ENCODE measurements around the gene MMP24. TPM values are rescaled to one million over a fixed set of nuclear protein-coding genes. Genes with fewer than 3 reads are reported as not detected.
A peak's percentile ranks its signal among the peaks of the same experiment; 100 is the strongest.

MMP24 gene
- total and polyA plus RNA-seq, 2 of the 13 experiments (the other 11 are each of a cell fraction or from before 2014, with no cell fraction given), result 0.29 to 0.35 TPM

DNA sequence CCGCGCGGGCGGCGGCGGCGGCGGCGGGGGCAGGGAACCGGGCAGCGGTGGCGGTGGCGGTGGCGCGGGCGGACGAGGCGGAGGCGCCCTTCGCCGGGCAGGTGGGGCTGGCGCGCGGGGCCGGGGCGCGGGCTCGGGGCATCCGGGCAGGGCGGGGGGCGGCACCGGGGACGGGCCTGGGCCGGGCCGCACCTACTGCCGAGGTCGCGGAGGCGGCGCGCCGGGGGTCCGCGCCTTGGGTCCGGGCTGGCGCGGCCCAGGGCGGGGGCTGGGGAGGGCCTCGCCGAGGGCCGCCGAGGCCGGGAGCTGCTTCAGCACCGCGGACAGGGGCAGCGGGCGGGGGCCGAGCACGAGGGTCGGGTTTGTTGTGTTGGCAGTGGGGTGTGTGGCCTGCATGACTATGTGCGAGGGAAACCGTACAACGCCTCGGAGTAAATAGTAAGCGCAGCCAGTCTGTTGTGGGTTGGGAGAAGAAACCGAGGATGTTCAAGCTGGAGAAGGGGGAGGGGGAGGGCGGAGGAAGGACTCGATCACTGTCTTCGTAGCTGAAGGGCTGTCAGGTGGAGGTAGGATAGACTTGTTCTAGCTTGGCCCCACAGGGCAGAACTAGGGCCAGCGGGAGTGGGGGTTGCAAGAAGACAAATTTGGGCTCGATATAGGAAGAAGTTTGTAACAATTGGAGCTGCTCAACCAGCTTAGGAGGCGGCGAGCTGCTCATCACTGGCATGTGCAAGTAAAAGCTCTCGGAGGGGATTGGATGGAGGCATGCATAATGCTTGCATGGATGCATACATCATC is 593 bp downstream of the MMP24 start (continued):
- TF ChIP-seq ZNF354B (CRISPR knock-in tag; IDR thresholded peaks at IDR 0.05), result no peak
- TF ChIP-seq SP140L (CRISPR knock-in tag; IDR thresholded peaks at IDR 0.05; ENCODE audit: borderline replicate concordance), result peak; percentile 97; the same call in 1 of the 2 replicates
- peak; percentile 70 for TF ChIP-seq ISL2 (CRISPR knock-in tag; IDR thresholded peaks at IDR 0.05)
- TF ChIP-seq BCL6 (CRISPR knock-in tag; IDR thresholded peaks at IDR 0.05), result peak; percentile 76
- TF ChIP-seq ZNF766 (CRISPR knock-in tag; IDR thresholded peaks at IDR 0.05; ENCODE audit: borderline replicate concordance), result peak; percentile 98; the same call in 1 of the 2 replicates
- peak; percentile 59; the same call in 1 of the 2 replicates for TF ChIP-seq ZNF7 (CRISPR knock-in tag; IDR thresholded peaks at IDR 0.05)
- peak; percentile 94 for TF ChIP-seq ZNF772 (CRISPR knock-in tag; IDR thresholded peaks at IDR 0.05)
- TF ChIP-seq ZSCAN30 (CRISPR knock-in tag; IDR thresholded peaks at IDR 0.05), result peak; percentile 56; the same call in 1 of the 2 replicates
- 0 out of 2 replicates have a peak, but pooled peaks have one; percentile 39 for TF ChIP-seq ZNF143 (CRISPR knock-in tag; IDR thresholded peaks at IDR 0.05)
- TF ChIP-seq FOSL2 (CRISPR knock-in tag; IDR thresholded peaks at IDR 0.05), result peak; percentile 68
- peak; percentile 98 for TF ChIP-seq WIZ (CRISPR knock-in tag; IDR thresholded peaks at IDR 0.05)
- no peak for TF ChIP-seq ZNF747 (CRISPR knock-in tag; IDR thresholded peaks at IDR 0.05; ENCODE audit: borderline replicate concordance)
- peak; percentile 76; the same call in 1 of the 2 replicates for TF ChIP-seq FOXK1 (CRISPR knock-in tag; IDR thresholded peaks at IDR 0.05; ENCODE audit: borderline replicate concordance, low read depth)
- TF ChIP-seq, protein P1, sequence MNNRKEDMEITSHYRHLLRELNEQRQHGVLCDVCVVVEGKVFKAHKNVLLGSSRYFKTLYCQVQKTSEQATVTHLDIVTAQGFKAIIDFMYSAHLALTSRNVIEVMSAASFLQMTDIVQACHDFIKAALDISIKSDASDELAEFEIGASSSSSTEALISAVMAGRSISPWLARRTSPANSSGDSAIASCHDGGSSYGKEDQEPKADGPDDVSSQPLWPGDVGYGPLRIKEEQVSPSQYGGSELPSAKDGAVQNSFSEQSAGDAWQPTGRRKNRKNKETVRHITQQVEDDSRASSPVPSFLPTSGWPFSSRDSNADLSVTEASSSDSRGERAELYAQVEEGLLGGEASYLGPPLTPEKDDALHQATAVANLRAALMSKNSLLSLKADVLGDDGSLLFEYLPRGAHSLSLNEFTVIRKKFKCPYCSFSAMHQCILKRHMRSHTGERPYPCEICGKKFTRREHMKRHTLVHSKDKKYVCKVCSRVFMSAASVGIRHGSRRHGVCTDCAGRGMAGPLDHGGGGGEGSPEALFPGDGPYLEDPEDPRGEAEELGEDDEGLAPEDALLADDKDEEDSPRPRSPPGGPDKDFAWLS (CRISPR knock-in tag; IDR thresholded peaks at IDR 0.05; ENCODE audit: borderline replicate concordance), result no peak
- no peak for TF ChIP-seq ELF4 (CRISPR knock-in tag; IDR thresholded peaks at IDR 0.05; ENCODE audit: borderline replicate concordance)
- no peak for TF ChIP-seq ADNP (CRISPR knock-in tag; IDR thresholded peaks at IDR 0.05)
- TF ChIP-seq, protein P2, sequence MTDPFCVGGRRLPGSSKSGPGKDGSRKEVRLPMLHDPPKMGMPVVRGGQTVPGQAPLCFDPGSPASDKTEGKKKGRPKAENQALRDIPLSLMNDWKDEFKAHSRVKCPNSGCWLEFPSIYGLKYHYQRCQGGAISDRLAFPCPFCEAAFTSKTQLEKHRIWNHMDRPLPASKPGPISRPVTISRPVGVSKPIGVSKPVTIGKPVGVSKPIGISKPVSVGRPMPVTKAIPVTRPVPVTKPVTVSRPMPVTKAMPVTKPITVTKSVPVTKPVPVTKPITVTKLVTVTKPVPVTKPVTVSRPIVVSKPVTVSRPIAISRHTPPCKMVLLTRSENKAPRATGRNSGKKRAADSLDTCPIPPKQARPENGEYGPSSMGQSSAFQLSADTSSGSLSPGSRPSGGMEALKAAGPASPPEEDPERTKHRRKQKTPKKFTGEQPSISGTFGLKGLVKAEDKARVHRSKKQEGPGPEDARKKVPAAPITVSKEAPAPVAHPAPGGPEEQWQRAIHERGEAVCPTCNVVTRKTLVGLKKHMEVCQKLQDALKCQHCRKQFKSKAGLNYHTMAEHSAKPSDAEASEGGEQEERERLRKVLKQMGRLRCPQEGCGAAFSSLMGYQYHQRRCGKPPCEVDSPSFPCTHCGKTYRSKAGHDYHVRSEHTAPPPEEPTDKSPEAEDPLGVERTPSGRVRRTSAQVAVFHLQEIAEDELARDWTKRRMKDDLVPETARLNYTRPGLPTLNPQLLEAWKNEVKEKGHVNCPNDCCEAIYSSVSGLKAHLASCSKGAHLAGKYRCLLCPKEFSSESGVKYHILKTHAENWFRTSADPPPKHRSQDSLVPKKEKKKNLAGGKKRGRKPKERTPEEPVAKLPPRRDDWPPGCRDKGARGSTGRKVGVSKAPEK (CRISPR knock-in tag; IDR thresholded peaks at IDR 0.05; ENCODE audit: borderline replicate concordance), result no peak
- no peak for TF ChIP-seq LCORL (IDR thresholded peaks at IDR 0.05)
- TF ChIP-seq LCORL (CRISPR knock-in tag; IDR thresholded peaks at IDR 0.05), result 0 out of 2 replicates have a peak, but pooled peaks have one; percentile 36
- TF ChIP-seq ZNF235 (CRISPR knock-in tag; IDR thresholded peaks at IDR 0.05; ENCODE audit: borderline replicate concordance), result peak; percentile 97; the same call in 1 of the 2 replicates
- peak; percentile 68; the same call in 1 of the 2 replicates for TF ChIP-seq ZNF788 (CRISPR knock-in tag; IDR thresholded peaks at IDR 0.05; ENCODE audit: borderline replicate concordance)
- no peak for TF ChIP-seq HMGA1 (CRISPR knock-in tag; conservative IDR thresholded peaks at IDR 0.05)
- TF ChIP-seq RORA (CRISPR knock-in tag; IDR thresholded peaks at IDR 0.05), result no peak
- peak; percentile 91 for TF ChIP-seq ZNF547 (CRISPR knock-in tag; IDR thresholded peaks at IDR 0.05)

Measured in HepG2 (cell line).